CD4-positive, alpha-beta T cell treated with Interleukin-15 for 1 hour (primary cell): ENCODE data around the gene IRF6.

ENCODE experiments used
- DNase-seq: peaks from one replicate; pipeline ENCODE4 v3.0.0-alpha.2; 2020

Gene IRF6

DNA sequence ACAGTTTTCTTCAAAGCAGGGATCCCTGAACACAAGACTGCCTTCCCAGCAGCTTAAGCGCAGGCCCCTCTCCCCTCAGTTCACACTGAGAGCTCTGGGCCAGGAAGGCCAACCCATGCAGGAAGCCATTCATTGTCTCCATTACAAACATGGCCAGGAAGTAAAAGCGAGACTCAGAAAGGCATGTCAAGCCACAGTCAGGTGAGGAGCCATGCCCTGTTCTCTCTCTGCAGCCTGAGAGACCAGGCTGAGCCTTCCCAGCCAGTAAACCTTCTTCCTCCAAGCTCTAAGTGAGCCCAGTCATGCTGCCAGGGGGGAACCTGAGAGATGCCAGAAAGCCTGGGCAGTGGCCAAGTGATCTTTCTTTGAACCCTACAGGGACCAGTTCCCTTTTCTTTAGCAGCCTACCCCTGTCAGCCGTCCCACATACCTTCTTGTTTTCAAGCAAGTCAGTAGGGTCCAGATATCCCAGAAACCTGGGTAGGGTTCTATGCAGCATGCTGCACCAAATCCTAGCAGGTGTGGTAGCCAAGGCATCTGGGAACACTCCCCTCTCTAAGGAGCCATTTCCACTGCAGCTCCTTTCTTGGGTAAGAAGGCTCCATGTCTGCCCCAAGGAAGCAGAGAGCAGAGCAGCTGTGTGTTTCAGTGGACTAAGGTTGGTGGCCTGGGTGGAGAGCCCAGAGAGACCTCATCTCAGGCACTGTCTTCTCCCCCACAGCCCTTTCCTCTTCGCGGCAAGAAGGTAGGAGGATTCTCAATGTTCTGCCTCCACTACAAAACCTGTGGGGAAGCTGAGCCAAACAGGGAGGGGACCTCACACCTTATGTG lies 49.1 kb downstream of the IRF6 start:
- DNase-seq = peak; percentile 61

GRCh38 chr1:209755926-209756614 lies 49.9 kb downstream of the IRF6 start, which contains the start of gene TRAF3IP3:
TSS of gene TRAF3IP3 (plus strand) at chr1:209756053. CDS start at chr1:209760040, 3,987 bp downstream.
- peak; percentile 81 for DNase-seq

GRCh38 chr1:209755256-209755655 lies 50.7 kb downstream of the IRF6 start:
- DNase-seq = no peak

GRCh38 chr1:209752890-209753289 lies 53.1 kb downstream of the IRF6 start:
- no peak for DNase-seq

GRCh38 chr1:209751627-209752231 lies 54.2 kb downstream of the IRF6 start:
- DNase-seq = no peak

DNA sequence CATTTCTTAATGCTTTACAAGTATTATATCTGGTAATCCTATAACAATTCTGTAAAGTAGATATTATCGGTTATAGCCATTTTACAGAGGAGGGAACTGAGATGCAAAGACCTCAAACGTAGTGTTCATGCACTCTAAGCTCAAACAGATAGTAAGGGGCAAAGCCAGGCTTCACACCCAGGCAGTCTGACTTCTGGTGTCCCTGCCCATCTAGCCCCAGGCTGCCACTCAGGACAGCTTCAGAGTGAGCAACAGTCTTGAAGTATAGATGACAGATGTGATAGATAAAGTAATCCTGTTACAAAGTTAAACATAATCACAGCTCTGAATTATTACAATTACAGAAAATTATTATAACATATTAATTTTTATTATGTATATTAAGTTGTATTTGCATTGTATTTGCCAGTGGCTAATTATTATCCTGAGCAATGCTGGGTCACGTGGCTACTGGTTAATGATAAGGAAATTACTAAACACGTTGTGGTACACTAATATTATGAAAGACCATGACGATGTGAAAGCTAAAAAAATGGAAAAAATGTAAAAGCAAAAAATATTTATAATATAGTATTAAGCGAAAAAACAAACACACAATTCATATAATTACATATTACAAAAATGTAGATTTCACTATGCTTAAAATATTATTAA lies 56.1 kb downstream of the IRF6 start:
- DNase-seq = no peak

- no peak for DNase-seq
Measured at GRCh38 chr1:209749205-209749604, 56.7 kb downstream of the IRF6 start.

DNA sequence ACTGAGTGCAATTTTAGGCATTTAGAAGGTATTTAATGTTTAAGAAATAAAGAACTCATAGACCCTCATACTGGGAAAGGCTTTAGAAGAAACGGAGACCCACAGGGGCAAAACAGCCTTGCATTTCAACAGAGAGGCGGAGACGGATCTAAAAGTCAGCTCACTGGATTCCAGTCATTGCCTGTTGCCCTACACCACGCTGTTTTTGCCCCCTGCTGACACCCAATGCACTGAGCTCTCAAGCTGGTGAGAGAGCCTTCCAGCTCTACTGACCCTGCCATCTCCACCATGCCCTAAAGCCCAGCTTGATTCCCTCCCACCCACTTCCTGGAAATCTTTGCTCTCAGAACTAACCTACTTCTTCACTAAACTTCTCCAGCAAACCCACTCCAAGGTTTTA lies 57.3 kb downstream of the IRF6 start:
- DNase-seq = no peak

DNA sequence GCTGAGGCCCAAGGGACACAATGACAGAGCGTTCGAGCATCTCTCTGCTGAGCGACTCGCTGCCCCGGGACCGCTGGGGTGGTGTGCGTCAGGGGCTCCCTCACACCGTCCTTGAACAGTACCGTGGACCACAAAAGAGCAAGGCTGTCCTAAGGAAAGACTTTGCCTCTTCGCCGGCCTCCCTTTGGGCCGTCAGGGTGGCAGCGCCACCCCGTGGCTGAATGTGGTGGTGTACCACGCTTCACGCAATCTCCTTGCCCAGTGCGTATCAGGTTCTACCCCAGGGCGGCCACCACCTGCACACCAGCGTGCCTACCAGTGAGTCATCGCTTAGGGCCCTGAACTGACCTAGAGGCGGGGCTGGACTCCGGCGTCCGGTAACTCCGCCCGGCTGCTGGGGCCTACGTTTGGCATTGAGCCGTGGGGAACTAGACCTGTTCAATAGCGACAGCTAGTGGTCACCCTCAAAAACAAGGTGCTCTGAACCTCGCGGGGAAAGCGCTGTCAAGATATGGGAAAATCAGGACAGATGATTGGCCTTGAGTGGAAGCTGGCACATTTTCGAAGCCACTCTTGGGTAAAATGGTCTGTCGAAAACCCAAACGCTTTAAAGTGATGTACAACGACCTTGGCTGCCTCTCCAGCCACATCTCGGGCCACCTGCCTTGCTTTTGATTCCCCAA lies 58.2 kb downstream of the IRF6 start:
- DNase-seq = peak; percentile 93

- DNase-seq = no peak
Measured at GRCh38 chr1:209746451-209747165, 59.3 kb downstream of the IRF6 start.

GRCh38 chr1:209743145-209743482 lies 62.8 kb downstream of the IRF6 start:
- DNase-seq = no peak

GRCh38 chr1:209742409-209743144 lies 63.4 kb downstream of the IRF6 start:
- DNase-seq = no peak

DNA sequence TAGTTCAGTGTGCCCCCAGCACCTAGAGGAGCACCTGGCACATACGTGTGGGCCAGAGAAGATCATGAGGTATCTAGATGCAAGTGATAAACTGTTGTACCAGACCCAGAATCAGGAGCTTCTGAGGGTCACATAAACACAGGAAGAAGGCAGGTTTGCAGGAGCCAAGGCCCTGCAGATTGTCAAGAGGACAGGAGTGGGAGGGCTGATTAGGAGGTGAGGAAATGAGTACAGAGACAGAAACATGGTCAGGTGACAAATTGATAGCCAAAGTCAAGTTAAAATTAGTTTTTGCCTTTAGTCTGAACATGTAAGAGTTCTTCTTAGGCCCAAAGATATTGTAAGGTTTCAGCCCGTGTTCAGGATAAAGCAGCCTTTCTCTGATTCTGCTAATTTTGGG lies 64.1 kb downstream of the IRF6 start:
- DNase-seq = no peak

GRCh38 chr1:209741193-209741592 lies 64.7 kb downstream of the IRF6 start:
- DNase-seq = no peak

DNA sequence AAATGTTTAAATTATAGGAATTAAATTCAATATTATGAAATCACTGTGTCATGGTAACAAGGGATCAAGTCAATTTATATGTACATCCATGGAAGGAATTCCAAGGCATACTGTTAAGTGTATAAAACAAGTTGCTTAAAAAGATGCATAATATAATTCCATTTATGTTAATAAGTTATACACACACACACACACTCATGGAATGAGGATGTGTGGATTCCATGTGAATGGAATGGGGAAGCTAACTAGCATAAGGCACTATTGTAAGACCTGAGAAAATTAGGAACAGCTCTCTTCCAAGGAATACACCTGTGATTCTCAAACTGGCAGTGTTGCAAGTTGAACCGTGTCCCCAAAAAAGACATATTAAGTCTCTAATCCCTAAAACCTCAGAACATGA lies 67.7 kb downstream of the IRF6 start:
- no peak for DNase-seq

DNA sequence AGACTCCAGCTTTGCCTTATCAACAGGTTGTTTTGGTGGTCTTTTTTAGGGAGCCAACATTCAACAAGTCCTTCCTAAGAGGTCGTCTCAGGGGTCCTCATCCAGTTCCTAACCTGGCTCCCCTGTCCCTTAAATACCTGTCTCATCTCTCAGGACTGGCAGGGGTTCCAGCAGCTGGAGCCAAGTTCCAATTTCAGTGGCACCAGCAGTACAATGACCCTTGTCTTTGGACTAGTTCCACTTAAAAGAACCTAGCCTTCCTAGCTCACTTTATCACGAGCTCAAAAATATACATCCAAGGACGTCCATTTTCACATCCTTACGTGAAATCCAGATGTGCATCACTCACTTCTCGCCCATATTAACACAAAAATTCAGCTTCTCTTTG lies 68.8 kb downstream of the IRF6 start:
- no peak for DNase-seq

- DNase-seq = no peak
Measured at GRCh38 chr1:209736490-209737117, 69.3 kb downstream of the IRF6 start.
